Measurements from ENCODE around the gene DHRSX. TPM values are rescaled to one million over a fixed set of nuclear protein-coding genes. Genes with fewer than 3 reads are reported as not detected.

The DHRSX gene
- total RNA-seq, 2 donors from 2014 or later, result 36.5 to 45.4 TPM

GRCh38 chrX:2434270-2435163 is 66.3 kb downstream of the DHRSX start:
- H3K9ac ChIP-seq (ENCODE audit: extremely low read depth, low read length, poor library complexity, severe bottlenecking), result no peak overlapping the region
- H3K27me3 ChIP-seq (ENCODE audit: control insufficient read depth, insufficient read depth, low read length, poor library complexity, severe bottlenecking), result no peaks in the 10 kb centered on the region
- Mint-ChIP-seq H3K4me1 (no peaks in the 10 kb centered on the region), H3K27me3 (ENCODE audit: insufficient read depth) (no peaks in the 10 kb centered on the region), H3K36me3 (ENCODE audit: low read depth) (peaks cover 69% of the 10 kb centered on the region), H3K27ac (no peak overlapping the region), H3K4me3 (no peak overlapping the region), H3K9me3 (peaks cover 24% of the 10 kb centered on the region)
- no peak for TF ChIP-seq CTCF (conservative IDR thresholded peaks at IDR 0.05)
- WGBS, 2 experiments (ENCODE audit: insufficient coverage in 1 of 2, insufficient read length in 1 of 2), result 85 to 88% methylated on average over 10 to 12 of the region's 12 CpGs
- no peak for DNase-seq
- H3K4me1 ChIP-seq (ENCODE audit: control insufficient read depth, insufficient read depth, low read length), result no peaks in the 10 kb centered on the region
- H3K27ac ChIP-seq (ENCODE audit: low read depth, low read length), result no peak overlapping the region
- H3K9me3 ChIP-seq (ENCODE audit: control insufficient read depth, low read length), result peaks cover 10% of the 10 kb centered on the region
- no peak overlapping the region for H3K4me3 ChIP-seq (ENCODE audit: low read length)
- H3K36me3 ChIP-seq (ENCODE audit: control insufficient read depth, insufficient read depth, low read length), result peaks cover under 1% of the 10 kb centered on the region

GRCh38 chrX:2432298-2432863 is 68.4 kb downstream of the DHRSX start:
- 90 to 92% methylated on average over 10 to 11 of the region's 11 CpGs for WGBS, 2 experiments (ENCODE audit: insufficient coverage in 1 of 2, insufficient read length in 1 of 2)
- Mint-ChIP-seq H3K4me1 (no peaks in the 10 kb centered on the region), H3K9me3 (peaks cover 24% of the 10 kb centered on the region), H3K27me3 (ENCODE audit: insufficient read depth) (no peaks in the 10 kb centered on the region), H3K27ac (no peak overlapping the region), H3K36me3 (ENCODE audit: low read depth) (peaks cover 70% of the 10 kb centered on the region), H3K4me3 (no peak overlapping the region)
- Histone ChIP-seq H3K27ac (ENCODE audit: low read depth, low read length) (peak overlapping the region; percentile 17), H3K9ac (ENCODE audit: extremely low read depth, low read length, poor library complexity, severe bottlenecking) (no peak overlapping the region), H3K9me3 (ENCODE audit: control insufficient read depth, low read length) (peaks cover 16% of the 10 kb centered on the region), H3K36me3 (ENCODE audit: control insufficient read depth, insufficient read depth, low read length) (no peaks in the 10 kb centered on the region), H3K4me1 (ENCODE audit: control insufficient read depth, insufficient read depth, low read length) (no peaks in the 10 kb centered on the region), H3K4me3 (ENCODE audit: low read length) (no peak overlapping the region), H3K27me3 (ENCODE audit: control insufficient read depth, insufficient read depth, low read length, poor library complexity, severe bottlenecking) (no peaks in the 10 kb centered on the region)
- TF ChIP-seq CTCF (conservative IDR thresholded peaks at IDR 0.05), result no peak
- no peak for DNase-seq

GRCh38 chrX:2430265-2430825 is 70.4 kb downstream of the DHRSX start:
- DNase-seq, result no peak
- Mint-ChIP-seq H3K27ac (no peak overlapping the region), H3K9me3 (peaks cover 32% of the 10 kb centered on the region), H3K27me3 (ENCODE audit: insufficient read depth) (no peaks in the 10 kb centered on the region), H3K4me3 (no peak overlapping the region), H3K36me3 (ENCODE audit: low read depth) (peaks cover 72% of the 10 kb centered on the region), H3K4me1 (no peaks in the 10 kb centered on the region)
- no peaks in the 10 kb centered on the region for H3K4me1 ChIP-seq (ENCODE audit: control insufficient read depth, insufficient read depth, low read length)
- no peaks in the 10 kb centered on the region for H3K27me3 ChIP-seq (ENCODE audit: control insufficient read depth, insufficient read depth, low read length, poor library complexity, severe bottlenecking)
- peaks cover 25% of the 10 kb centered on the region for H3K9me3 ChIP-seq (ENCODE audit: control insufficient read depth, low read length)
- no peak for TF ChIP-seq CTCF (conservative IDR thresholded peaks at IDR 0.05)
- WGBS, 2 experiments (ENCODE audit: insufficient coverage in 1 of 2, insufficient read length in 1 of 2), result 91 to 92% methylated on average over 12 to 13 of the region's 13 CpGs
- no peak overlapping the region for H3K4me3 ChIP-seq (ENCODE audit: low read length)
- H3K27ac ChIP-seq (ENCODE audit: low read depth, low read length), result no peak overlapping the region
- H3K36me3 ChIP-seq (ENCODE audit: control insufficient read depth, insufficient read depth, low read length), result no peaks in the 10 kb centered on the region
- no peak overlapping the region for H3K9ac ChIP-seq (ENCODE audit: extremely low read depth, low read length, poor library complexity, severe bottlenecking)

Data from endodermal cell (in vitro differentiated cells).